PC-9 (cell line): ENCODE data around the gene CTIF. TPM values are rescaled to one million over a fixed set of nuclear protein-coding genes. Genes with fewer than 3 reads are reported as not detected.

Source experiments
- BruUV-seq: library from RNA; stranded (reverse); fragments of 400-500 nt; replicated peaks from 2 replicates; lab custom pipeline; 2021; lab: Mats Ljungman, UMichigan
- CTCF ChIA-PET: fragments of 300-600 bp; sonication (Branson Sonifier 250); formaldehyde crosslinking; loops from one replicate; lab custom pipeline; 2022; ENCODE audit warnings: antibody characterized with exemption; lab: Charles Lee
- POLR2A ChIA-PET: fragments of 300-600 bp; sonication (Branson Sonifier 250); formaldehyde crosslinking; loops from one replicate; lab custom pipeline; 2022; ENCODE audit warnings: antibody characterized with exemption; ENCODE audit not compliant: unreplicated experiment; lab: Charles Lee
- DNase-seq, 2 experiments: peaks; one replicate each; pipeline versions ENCODE4 v3.0.0 to v3.0.0-alpha.2; 2015 to 2022; ENCODE audit warnings: mixed read lengths in 1 of 2
- H2AFZ ChIP-seq: fragments of 200-600 bp; sonication (generic); 2 replicates; pipeline ENCODE4 v1.8.1; 2017; ENCODE audit warnings: antibody characterized with exemption
- H3F3A ChIP-seq: fragments of 200-600 bp; sonication (generic); 2 replicates; pipeline ENCODE4 v1.8.1; 2017; ENCODE audit warnings: antibody characterized with exemption, mild to moderate bottlenecking, low read depth; ENCODE audit not compliant: insufficient read depth
- H3K27ac ChIP-seq: fragments of 200-600 bp; sonication (generic); 2 replicates; pipeline ENCODE4 v1.6.1; 2016; ENCODE audit warnings: mixed run types
- H3K27me3 ChIP-seq: fragments of 200-600 bp; sonication (generic); 2 replicates; pipeline ENCODE4 v1.6.1; 2016; ENCODE audit warnings: low read depth, mixed run types; ENCODE audit not compliant: insufficient read depth
- H3K36me3 ChIP-seq: fragments of 200-600 bp; sonication (generic); 2 replicates; pipeline ENCODE4 v1.6.1; 2016; ENCODE audit warnings: low read depth, mixed run types
- H3K4me1 ChIP-seq: fragments of 200-600 bp; sonication (generic); replicated peaks from 2 replicates; pipeline ENCODE4 v1.6.1; 2016; ENCODE audit warnings: mixed run types; ENCODE audit not compliant: insufficient read depth
- H3K4me2 ChIP-seq: fragments of 200-600 bp; sonication (generic); 2 replicates; pipeline ENCODE4 v1.6.1; 2017; ENCODE audit warnings: mixed run types
- H3K4me3 ChIP-seq: fragments of 200-600 bp; sonication (generic); 2 replicates; pipeline ENCODE4 v1.6.1; 2016; ENCODE audit warnings: mixed run types
- H3K79me2 ChIP-seq: fragments of 200-600 bp; sonication (generic); 2 replicates; pipeline ENCODE4 v1.6.1; 2017; ENCODE audit warnings: low read depth, mixed run types
- H3K9me2 ChIP-seq: fragments of 200-600 bp; sonication (generic); 2 replicates; pipeline ENCODE4 v1.8.1; 2017; ENCODE audit warnings: mild to moderate bottlenecking; ENCODE audit not compliant: insufficient read depth
- H3K9me3 ChIP-seq: fragments of 200-600 bp; sonication (generic); 2 replicates; pipeline ENCODE4 v1.8.1; 2016; ENCODE audit warnings: low read depth; ENCODE audit not compliant: insufficient read depth
- H4K20me1 ChIP-seq: fragments of 200-600 bp; sonication (generic); 2 replicates; pipeline ENCODE4 v1.8.1; 2017; ENCODE audit not compliant: insufficient read depth
- EZH2 ChIP-seq: fragments of 200-600 bp; sonication (generic); IDR thresholded peaks from 2 replicates; pipeline ENCODE4 v1.8.0; 2017; ENCODE audit warnings: antibody characterized with exemption, low read depth
- intact Hi-C: fragments of 100-400 bp; cut with micrococcal nuclease; formaldehyde crosslinking; loops from one replicate; pipeline ENCODE4 v1.10.0; 2022; ENCODE audit not compliant: unreplicated experiment
- total RNA-seq: library from RNA; stranded (reverse); gene quantifications from 2 replicates; pipeline ENCODE4 v1.2.3, GENCODE V29; 2021
- TF ChIP-seq, protein P1 (sequence below): fragments of 200-600 bp; sonication (generic); conservative IDR thresholded peaks from 2 replicates; pipeline ENCODE4 v1.6.1; 2017; ENCODE audit warnings: mixed run types, antibody characterized with exemption, mild to moderate bottlenecking, moderate library complexity

CTIF gene
- total RNA-seq, 1 experiment from 2014 or later: 26.2 TPM

DNA sequence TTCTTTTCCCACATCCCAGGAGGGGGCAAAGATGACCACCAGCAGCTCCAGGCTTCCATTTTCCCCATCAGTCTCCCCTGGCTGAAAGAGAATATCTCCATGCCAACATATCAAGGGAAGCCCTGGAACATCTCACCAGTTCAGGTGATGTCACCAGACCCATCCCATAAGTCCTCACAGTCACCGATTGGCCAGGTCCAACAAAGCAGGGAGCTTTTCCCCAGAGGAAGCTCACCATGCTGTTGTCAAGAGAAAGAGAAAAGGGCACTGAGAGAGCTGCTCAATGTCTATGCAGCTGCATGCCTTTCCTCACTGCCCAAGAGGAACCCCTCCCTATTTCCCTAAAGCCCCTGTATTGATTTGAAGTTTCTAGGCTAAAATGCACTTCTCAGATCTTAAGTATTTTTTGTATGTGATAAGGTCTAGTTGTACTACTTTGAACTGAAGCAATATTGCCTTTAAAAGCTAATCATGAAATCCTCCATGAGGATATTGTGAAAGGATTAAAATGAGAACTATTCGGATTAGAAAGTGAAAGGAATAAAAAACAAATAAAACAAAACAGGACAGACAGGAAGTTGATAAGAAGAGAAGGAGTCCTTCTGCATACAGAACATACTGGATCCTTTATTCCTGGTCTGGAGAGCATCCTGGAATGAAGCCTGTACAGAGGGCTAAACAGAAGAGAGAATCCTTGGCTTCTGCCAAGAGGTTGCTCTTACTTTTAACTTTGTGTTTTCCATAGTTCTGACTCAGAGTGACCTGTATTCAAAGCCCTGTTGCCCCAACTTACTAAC lies 45.2 kb upstream of the CTIF start:
- intact Hi-C loops: loop anchor here (5.0 kb wide), 1 partner anchor 114 kb away; no protein-coding TSS in a partner anchor
- Histone ChIP-seq H3K4me1 (peaks cover 35% of the 10 kb centered on the region), H3K4me3 (no peak overlapping the region), H3K9me3 (no peaks in the 10 kb centered on the region), H3K9me2 (no peaks in the 10 kb centered on the region), H3K36me3 (no peaks in the 10 kb centered on the region), H3K4me2 (peak overlapping the region; percentile 54), H3F3A (peaks cover 28% of the 10 kb centered on the region; the same call in 1 of the 2 replicates), H2AFZ (no peak overlapping the region), H3K27me3 (no peaks in the 10 kb centered on the region), H3K79me2 (no peaks in the 10 kb centered on the region), H4K20me1 (no peaks in the 10 kb centered on the region), H3K27ac (no peak overlapping the region)
- peak in 1 of 2 experiments; percentile 63 for DNase-seq
- no TSS peak for BruUV-seq
- ChIA-PET CTCF (interaction anchor here (0.6 to 0.7 kb wide), 3 partner anchors 49 to 137 kb away, joined by 3 to 4 read pairs (median 3); no protein-coding TSS in a partner anchor), POLR2A (no interaction called here)
- TF ChIP-seq, protein P1, sequence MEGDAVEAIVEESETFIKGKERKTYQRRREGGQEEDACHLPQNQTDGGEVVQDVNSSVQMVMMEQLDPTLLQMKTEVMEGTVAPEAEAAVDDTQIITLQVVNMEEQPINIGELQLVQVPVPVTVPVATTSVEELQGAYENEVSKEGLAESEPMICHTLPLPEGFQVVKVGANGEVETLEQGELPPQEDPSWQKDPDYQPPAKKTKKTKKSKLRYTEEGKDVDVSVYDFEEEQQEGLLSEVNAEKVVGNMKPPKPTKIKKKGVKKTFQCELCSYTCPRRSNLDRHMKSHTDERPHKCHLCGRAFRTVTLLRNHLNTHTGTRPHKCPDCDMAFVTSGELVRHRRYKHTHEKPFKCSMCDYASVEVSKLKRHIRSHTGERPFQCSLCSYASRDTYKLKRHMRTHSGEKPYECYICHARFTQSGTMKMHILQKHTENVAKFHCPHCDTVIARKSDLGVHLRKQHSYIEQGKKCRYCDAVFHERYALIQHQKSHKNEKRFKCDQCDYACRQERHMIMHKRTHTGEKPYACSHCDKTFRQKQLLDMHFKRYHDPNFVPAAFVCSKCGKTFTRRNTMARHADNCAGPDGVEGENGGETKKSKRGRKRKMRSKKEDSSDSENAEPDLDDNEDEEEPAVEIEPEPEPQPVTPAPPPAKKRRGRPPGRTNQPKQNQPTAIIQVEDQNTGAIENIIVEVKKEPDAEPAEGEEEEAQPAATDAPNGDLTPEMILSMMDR: no peak
- no peak for TF ChIP-seq EZH2

DNA sequence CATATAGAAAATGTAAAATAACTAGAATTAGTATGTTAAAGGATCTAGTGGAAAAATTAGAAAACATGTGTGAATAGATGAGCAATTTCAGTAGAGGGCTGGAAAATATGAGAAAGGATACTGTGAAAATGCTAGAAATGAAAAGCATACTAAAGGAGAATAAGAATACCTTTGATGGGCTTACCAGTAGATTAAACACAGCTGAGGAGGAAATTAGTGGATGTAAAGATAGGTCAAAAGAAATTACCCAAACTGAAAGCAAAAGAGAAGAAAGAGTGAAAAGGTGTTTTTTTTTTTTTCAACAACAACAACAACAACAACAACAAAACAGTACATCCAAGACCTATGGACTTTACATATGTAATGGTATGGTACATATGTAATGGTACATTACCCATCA lies 41.0 kb upstream of the CTIF start:
- POLR2A ChIA-PET: no interaction called here

DNA sequence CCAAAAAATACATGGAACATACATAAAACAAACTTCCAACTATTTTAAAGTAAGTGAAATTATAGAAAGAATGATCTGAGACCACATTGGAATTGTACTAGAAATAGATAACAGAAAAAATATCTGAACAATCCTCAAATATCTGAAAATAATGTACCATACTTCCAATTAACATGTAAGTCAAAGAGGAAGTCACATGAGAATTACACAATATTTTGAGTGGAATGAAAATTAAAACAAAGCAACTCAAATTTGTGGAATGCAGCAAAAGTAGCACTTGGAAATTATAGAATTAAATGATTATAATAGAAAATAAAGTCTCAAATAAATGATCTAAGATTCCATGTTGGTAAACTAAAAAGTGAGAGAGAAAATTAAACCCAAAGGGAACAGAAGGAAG lies 38.3 kb upstream of the CTIF start:
- peaks cover 6% of the 10 kb centered on the region; the same call in 1 of the 2 replicates for H3K9me2 ChIP-seq
- no peaks in the 10 kb centered on the region for H4K20me1 ChIP-seq
- H3K4me3 ChIP-seq: no peak overlapping the region
- ChIA-PET POLR2A (no interaction called here), CTCF (no interaction called here)
- no peaks in the 10 kb centered on the region for H3F3A ChIP-seq
- H3K9me3 ChIP-seq: no peaks in the 10 kb centered on the region
- no peaks in the 10 kb centered on the region for H3K4me1 ChIP-seq
- no peak for DNase-seq
- H2AFZ ChIP-seq: no peak overlapping the region
- H3K79me2 ChIP-seq: no peaks in the 10 kb centered on the region
- no TSS peak for BruUV-seq
- no peaks in the 10 kb centered on the region for H3K27me3 ChIP-seq
- no peak overlapping the region for H3K27ac ChIP-seq
- H3K36me3 ChIP-seq: no peaks in the 10 kb centered on the region
- H3K4me2 ChIP-seq: no peak overlapping the region
- TF ChIP-seq, protein P1: no peak
- TF ChIP-seq EZH2: no peak
- intact Hi-C loops: no loop called here

More for the DNA sequence above, 41.0 kb upstream of the CTIF start:
- Histone ChIP-seq H3K9me3 (no peaks in the 10 kb centered on the region), H2AFZ (no peak overlapping the region), H3F3A (peaks cover 12% of the 10 kb centered on the region; the same call in 1 of the 2 replicates), H3K27me3 (no peaks in the 10 kb centered on the region), H4K20me1 (no peaks in the 10 kb centered on the region), H3K36me3 (no peaks in the 10 kb centered on the region), H3K4me1 (peaks cover 14% of the 10 kb centered on the region), H3K4me3 (no peak overlapping the region), H3K4me2 (no peak overlapping the region), H3K9me2 (no peaks in the 10 kb centered on the region), H3K79me2 (no peaks in the 10 kb centered on the region), H3K27ac (no peak overlapping the region)
- DNase-seq: no peak
- CTCF ChIA-PET: no interaction called here
- BruUV-seq: no TSS peak
- no peak for TF ChIP-seq EZH2
- TF ChIP-seq, protein P1: no peak
- intact Hi-C loops: no loop called here
